Choroid plexus epithelial cell (primary cell): ENCODE measurements around the gene EGFL8.
A peak's percentile ranks its signal among the peaks of the same experiment; 100 is the strongest.
"Not testable (repeated sequence)": the region's sequence is repeated elsewhere in the genome, so short reads cannot be mapped to it uniquely, and the experiment has no call there.

Source experiments
- DNase-seq: peaks from one replicate; pipeline ENCODE4 v3.0.0-alpha.2; 2010; ENCODE audit warnings: low read depth
- H3K4me3 ChIP-seq: 2 replicates; pipeline ENCODE4 v1.5.1; 2011; ENCODE audit warnings: low read depth, mild to moderate bottlenecking, control low read depth, low read length, moderate library complexity
- TF ChIP-seq, protein P1 (sequence below): conservative IDR thresholded peaks from 2 replicates; pipeline ENCODE4 v1.5.1; 2011; ENCODE audit warnings: low read depth, mild to moderate bottlenecking, control low read depth, inconsistent platforms, low read length, moderate library complexity

EGFL8 gene

GRCh38 chr6:32184084-32184640, 19.8 kb downstream of the EGFL8 start, which contains the start of gene AGER:
Gene AGER (minus strand): TSS chr6:32184253. CDS start chr6:32184222, 31 bp downstream.
- no peak for DNase-seq
- no peak within 1 kb of the TSS for H3K4me3 ChIP-seq
- TF ChIP-seq, protein P1, sequence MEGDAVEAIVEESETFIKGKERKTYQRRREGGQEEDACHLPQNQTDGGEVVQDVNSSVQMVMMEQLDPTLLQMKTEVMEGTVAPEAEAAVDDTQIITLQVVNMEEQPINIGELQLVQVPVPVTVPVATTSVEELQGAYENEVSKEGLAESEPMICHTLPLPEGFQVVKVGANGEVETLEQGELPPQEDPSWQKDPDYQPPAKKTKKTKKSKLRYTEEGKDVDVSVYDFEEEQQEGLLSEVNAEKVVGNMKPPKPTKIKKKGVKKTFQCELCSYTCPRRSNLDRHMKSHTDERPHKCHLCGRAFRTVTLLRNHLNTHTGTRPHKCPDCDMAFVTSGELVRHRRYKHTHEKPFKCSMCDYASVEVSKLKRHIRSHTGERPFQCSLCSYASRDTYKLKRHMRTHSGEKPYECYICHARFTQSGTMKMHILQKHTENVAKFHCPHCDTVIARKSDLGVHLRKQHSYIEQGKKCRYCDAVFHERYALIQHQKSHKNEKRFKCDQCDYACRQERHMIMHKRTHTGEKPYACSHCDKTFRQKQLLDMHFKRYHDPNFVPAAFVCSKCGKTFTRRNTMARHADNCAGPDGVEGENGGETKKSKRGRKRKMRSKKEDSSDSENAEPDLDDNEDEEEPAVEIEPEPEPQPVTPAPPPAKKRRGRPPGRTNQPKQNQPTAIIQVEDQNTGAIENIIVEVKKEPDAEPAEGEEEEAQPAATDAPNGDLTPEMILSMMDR, result no peak

GRCh38 chr6:32185681-32186131, 21.3 kb downstream of the EGFL8 start:
- DNase-seq, result peak; percentile 91
- not testable (repeated sequence) for H3K4me3 ChIP-seq

DNA sequence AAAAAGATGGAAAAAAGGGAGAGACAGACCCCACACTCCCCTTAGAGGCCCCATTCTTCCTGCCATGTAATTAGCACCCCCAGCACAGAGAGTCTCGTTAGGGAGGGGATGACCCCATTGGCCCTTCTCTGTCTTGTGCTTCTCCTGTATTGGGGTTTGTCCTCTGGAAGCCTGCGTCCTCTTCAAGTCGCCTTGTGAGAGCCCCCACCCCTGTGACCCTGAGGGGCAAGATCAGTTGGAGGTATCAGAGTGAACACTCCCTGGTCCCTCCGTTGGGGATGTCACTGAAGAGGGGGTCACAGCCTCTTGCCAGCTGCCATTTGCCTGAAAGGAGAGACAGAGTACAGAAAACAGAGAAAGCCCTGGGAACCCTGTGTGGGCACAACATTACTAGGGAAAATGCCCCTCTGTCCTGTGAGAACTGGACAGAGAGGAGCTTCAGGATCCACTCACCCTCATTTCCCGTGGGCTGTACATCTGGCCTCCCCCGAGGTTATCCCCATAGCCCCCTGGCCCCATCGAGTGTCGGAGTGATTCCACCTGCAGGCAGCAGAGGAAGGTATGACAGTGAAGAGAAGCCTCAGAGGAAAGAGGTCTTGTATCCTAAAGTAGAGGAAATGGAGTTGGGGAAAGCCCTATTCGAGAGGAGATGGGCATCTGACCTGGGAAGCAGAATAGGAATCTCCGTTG, 21.9 kb downstream of the EGFL8 start:
- DNase-seq, result not testable (repeated sequence)

DNA sequence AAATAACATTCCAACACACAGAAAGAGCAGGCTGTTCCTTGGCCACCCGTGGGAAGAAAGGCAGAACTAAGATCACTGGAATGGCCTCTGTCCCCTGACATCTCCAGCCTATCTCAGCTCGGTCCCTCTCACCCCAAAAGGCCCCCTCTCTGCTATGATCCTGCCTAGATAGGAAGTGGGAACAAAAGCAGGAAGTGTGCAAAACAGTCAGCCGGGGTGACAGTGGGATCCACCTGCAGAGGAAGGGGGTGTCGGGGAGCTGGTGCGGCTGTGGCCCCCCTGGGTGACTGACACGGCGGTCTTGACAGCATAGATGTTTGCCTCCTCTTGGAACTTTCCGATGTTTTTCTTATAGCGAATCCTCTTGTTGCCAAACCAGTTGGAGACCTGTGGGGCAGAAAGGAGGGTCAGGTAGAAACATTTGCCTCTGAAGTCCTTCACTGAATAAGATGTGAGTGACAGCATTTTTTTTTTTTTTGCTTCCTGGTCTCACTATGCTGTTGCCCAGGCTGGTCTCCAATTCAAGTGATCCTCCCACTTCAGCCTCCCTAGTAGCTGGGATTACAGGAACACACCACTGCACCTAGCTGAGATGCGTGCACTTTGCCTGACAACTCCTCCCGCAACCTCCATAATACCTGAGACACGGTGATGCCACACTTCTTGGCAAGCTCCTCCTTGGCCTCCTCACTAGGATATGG, 22.8 kb downstream of the EGFL8 start:
- TF ChIP-seq, protein P1, result no peak
- no peak overlapping the region for H3K4me3 ChIP-seq
- DNase-seq, result no peak

More for the DNA sequence above, 21.9 kb downstream of the EGFL8 start:
- H3K4me3 ChIP-seq, result not testable (repeated sequence)

DNA sequence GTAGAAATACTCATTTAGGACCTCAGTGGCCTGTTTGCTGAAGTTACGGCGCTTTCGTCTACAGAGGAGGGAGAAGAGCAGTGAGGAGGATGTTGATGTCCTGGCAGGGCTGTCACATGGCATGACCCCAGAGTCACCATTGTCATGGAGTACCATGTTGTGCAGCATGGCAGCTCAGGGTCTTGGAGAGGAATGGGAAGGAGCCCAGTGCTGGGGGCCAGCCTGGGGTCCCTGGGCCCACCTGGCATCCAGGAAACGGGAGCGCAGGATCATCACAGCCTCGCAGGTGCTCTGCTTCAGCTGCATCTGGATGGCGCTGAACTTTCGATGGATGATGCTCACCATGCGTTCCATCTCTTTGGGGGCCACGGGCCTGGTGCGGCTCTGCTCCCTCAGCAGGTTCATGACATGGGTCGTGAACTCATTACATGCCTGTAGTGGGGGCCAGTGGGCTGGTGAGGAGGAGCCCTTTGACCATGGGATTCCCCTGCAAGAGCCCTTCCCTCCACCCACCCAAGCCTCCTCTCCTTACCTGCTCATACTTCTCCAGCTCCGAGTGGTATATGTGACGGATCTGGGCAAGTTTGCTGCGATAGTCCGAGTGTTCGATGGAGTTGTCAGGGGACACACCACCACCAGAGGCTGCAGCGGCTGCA, 23.5 kb downstream of the EGFL8 start:
- DNase-seq, result not testable (repeated sequence)
- H3K4me3 ChIP-seq, result peak overlapping the region; percentile 68

DNA sequence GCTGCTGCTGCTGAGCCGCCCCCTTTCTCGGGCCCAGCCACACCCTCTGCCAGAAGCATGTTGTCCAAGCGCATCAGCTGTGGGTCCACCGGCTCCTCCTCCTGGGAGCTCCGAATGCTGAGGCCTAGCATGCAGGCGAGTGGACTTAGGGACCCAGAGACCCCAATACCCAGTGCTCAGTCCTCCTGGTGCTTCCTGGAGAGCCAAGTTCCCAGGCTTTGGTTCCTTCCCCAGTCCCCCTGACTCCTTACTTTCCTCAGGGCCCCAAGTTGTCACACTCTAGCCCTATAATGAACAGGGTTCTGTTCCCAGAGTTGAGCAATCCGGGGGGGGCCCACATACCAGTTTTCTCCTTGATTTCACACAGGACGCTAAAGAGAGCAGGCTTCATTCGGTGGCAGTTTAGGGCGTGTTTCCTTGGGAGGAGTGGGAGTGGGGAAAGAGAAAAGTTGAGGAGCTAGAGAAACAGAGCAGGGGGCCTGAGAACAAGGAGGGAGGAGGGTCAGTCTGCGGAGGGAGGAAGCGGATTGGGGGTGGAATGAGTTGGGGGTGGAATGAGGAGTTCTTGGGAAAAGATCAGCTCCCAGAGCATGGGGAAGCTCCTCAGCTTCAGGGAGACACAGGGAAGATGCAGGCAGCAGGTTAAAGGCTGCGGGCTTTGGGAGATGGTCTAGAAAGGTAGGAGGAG, 24.1 kb downstream of the EGFL8 start:
- TF ChIP-seq, protein P1, result no peak

DNA sequence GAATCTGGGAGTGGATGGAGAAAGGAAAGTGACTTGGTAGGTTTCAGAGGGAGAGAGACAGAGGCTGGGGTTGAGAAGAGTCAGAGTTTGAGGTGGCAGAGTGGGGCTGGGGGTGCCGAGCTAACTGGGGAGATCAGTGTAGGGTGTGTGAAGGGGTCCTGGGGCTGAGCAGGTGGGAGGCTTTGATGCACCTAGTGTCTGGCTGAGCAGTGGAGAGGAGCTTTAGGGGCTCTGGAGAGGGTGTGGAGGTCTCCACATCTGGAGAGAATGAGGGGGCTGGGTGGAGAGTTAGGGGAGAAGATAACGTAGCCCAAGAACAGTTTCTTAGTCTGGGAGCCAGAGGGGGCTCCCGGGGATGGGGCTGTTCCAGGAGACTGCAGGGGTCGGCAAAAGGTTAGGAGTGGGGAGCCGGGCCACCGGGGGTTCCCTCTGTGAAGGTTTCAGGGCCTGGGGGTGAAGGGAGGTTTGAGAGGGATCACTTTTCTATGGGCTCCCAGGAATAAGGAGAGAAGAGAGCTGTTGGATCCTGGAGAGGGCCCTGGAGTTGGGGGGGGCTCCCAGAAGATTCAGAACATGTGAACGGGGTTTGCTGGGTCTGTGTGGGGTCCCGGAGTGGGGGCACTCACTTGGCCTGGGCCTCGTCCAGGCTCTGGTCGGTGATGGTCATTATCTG, 24.8 kb downstream of the EGFL8 start:
- DNase-seq, result no peak
- TF ChIP-seq, protein P1, result no peak
- H3K4me3 ChIP-seq, result peak overlapping the region; percentile 68

More for the DNA sequence above, 24.1 kb downstream of the EGFL8 start:
- peak overlapping the region; percentile 68 for H3K4me3 ChIP-seq
- no peak for DNase-seq

- DNase-seq, result no peak
- H3K4me3 ChIP-seq, result peak overlapping the region; percentile 68
- TF ChIP-seq, protein P1, result no peak
Observed at GRCh38 chr6:32189742-32190053, 25.3 kb downstream of the EGFL8 start.
